Measurements from ENCODE around the gene TMEM255A. TPM values are rescaled to one million over a fixed set of nuclear protein-coding genes. Genes with fewer than 3 reads are reported as not detected.

TMEM255A gene
- total RNA-seq, 1 experiment from 2014 or later: 0.31 TPM

DNA sequence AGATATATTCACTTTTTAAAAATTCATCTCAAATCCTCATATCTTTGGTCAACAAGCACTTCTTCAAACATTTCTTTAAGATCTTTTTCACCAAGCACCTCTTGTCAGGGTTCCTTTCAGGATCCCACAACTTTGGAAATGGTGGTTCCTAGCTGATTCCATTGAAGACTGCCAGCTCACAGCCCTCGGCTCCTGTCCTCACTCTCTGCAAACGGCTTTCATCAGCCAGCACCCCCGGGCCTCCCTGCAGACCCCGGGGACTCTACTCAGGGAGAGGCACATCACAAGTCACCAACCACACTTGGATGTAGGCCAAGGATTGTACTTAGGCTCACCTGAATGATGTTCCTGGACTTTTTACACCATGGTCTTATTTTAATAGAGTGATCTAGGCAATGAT, 40.7 kb downstream of the TMEM255A start:
- no TSS peak for BruUV-seq (replicated peaks)
- no peak overlapping the region for H3K4me3 ChIP-seq (ENCODE audit: low read depth in 2 of 2, low read length in 2 of 2)
- peaks cover 11% of the 10 kb centered on the region for H3K27me3 ChIP-seq (ENCODE audit: control insufficient read depth, insufficient read depth, low read length)
- in situ Hi-C loops (cut with HindIII; ENCODE audit: low pct_unique_long_range_greater_than_20kb, low sequenced_read_pairs) (no loop called here), intact Hi-C loops (cut with micrococcal nuclease; ENCODE audit: unreplicated experiment) (no loop called here)
- ChIA-PET POLR2A (interaction anchor here (0.6 kb wide), 1 partner anchor 42 kb away, joined by 6 read pairs; no protein-coding TSS in a partner anchor), CTCF (interaction anchor here (0.6 kb wide), 1 partner anchor 13 kb away, joined by 8 read pairs; no protein-coding TSS in a partner anchor)
- ATAC-seq (no peak), DNase-seq (ENCODE audit: low read depth, low spot score) (no peak)
- TF ChIP-seq, protein P1, sequence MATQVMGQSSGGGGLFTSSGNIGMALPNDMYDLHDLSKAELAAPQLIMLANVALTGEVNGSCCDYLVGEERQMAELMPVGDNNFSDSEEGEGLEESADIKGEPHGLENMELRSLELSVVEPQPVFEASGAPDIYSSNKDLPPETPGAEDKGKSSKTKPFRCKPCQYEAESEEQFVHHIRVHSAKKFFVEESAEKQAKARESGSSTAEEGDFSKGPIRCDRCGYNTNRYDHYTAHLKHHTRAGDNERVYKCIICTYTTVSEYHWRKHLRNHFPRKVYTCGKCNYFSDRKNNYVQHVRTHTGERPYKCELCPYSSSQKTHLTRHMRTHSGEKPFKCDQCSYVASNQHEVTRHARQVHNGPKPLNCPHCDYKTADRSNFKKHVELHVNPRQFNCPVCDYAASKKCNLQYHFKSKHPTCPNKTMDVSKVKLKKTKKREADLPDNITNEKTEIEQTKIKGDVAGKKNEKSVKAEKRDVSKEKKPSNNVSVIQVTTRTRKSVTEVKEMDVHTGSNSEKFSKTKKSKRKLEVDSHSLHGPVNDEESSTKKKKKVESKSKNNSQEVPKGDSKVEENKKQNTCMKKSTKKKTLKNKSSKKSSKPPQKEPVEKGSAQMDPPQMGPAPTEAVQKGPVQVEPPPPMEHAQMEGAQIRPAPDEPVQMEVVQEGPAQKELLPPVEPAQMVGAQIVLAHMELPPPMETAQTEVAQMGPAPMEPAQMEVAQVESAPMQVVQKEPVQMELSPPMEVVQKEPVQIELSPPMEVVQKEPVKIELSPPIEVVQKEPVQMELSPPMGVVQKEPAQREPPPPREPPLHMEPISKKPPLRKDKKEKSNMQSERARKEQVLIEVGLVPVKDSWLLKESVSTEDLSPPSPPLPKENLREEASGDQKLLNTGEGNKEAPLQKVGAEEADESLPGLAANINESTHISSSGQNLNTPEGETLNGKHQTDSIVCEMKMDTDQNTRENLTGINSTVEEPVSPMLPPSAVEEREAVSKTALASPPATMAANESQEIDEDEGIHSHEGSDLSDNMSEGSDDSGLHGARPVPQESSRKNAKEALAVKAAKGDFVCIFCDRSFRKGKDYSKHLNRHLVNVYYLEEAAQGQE (IDR thresholded peaks at IDR 0.05; ENCODE audit: insufficient read depth in 1 of 2, low read depth in 2 of 2, low read length in 1 of 2): no peak
- no peak for TF ChIP-seq POLR2AphosphoS5 (IDR thresholded peaks at IDR 0.05; ENCODE audit: low read depth, low read length)
- H3K9me3 ChIP-seq (ENCODE audit: control insufficient read depth, insufficient read depth, low read depth, low read length): no peaks in the 10 kb centered on the region
- no peaks in the 10 kb centered on the region; the same call in 1 of the 2 replicates for H3K36me3 ChIP-seq (ENCODE audit: control insufficient read depth, insufficient read depth, low read length)
- H3K4me1 ChIP-seq (ENCODE audit: control insufficient read depth, insufficient read depth, low read length): no peaks in the 10 kb centered on the region
- no peak overlapping the region for H3K27ac ChIP-seq (ENCODE audit: low read length)

DNA sequence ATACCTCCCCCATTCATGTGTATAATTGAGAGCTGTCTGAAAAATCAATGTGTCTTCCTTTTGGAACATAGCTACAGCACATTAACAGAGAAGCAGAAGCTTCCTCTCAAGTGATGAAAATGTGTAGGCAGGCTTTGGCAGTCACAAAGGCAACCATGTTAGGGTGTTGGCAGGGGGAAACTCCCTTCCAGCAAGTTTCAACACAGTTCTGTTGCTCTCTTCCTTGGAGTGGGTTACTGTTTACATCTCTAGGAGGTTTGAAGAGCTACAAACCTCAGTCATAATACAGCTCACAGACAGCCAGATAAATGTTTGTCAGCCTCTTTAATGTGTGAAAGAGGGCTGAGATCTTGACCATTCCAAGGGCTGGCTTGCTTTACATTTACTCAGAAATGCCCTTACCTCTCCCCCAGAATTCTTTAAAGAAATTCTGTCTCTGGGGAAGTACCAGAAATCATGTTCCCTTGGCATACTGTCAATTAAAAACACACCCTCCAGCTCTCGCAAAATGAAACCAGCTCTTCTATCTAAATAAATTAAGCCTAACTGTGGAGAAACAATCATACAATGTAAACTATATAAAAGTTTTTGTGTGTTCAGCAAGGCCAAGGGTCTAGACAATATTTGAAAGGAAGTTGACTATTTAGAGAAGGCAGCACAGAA, 41.8 kb downstream of the TMEM255A start:
- H3K27ac ChIP-seq (ENCODE audit: low read length): no peak overlapping the region
- H3K4me1 ChIP-seq (ENCODE audit: control insufficient read depth, insufficient read depth, low read length): no peaks in the 10 kb centered on the region
- H3K4me3 ChIP-seq (ENCODE audit: low read depth in 2 of 2, low read length in 2 of 2): no peak overlapping the region
- H3K36me3 ChIP-seq (ENCODE audit: control insufficient read depth, insufficient read depth, low read length): no peaks in the 10 kb centered on the region; the same call in 1 of the 2 replicates
- TF ChIP-seq SIN3A (IDR thresholded peaks at IDR 0.05; ENCODE audit: borderline replicate concordance, insufficient read depth, low read depth, low read length): no peak
- no peak for TF ChIP-seq POLR2AphosphoS5 (IDR thresholded peaks at IDR 0.05; ENCODE audit: low read depth, low read length)
- TF ChIP-seq, protein P1 (IDR thresholded peaks at IDR 0.05; ENCODE audit: insufficient read depth in 1 of 2, low read depth in 2 of 2, low read length in 1 of 2): no peak
- no peak for TF ChIP-seq TCF7L2 (IDR thresholded peaks at IDR 0.05; ENCODE audit: low read depth, low read length)
- TF ChIP-seq, protein P2, sequence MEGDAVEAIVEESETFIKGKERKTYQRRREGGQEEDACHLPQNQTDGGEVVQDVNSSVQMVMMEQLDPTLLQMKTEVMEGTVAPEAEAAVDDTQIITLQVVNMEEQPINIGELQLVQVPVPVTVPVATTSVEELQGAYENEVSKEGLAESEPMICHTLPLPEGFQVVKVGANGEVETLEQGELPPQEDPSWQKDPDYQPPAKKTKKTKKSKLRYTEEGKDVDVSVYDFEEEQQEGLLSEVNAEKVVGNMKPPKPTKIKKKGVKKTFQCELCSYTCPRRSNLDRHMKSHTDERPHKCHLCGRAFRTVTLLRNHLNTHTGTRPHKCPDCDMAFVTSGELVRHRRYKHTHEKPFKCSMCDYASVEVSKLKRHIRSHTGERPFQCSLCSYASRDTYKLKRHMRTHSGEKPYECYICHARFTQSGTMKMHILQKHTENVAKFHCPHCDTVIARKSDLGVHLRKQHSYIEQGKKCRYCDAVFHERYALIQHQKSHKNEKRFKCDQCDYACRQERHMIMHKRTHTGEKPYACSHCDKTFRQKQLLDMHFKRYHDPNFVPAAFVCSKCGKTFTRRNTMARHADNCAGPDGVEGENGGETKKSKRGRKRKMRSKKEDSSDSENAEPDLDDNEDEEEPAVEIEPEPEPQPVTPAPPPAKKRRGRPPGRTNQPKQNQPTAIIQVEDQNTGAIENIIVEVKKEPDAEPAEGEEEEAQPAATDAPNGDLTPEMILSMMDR (IDR thresholded peaks at IDR 0.05): no peak
- ATAC-seq (no peak), DNase-seq (ENCODE audit: low read depth, low spot score) (no peak)
- CTCF ChIA-PET: no interaction called here
- in situ Hi-C loops (cut with HindIII; ENCODE audit: low pct_unique_long_range_greater_than_20kb, low sequenced_read_pairs) (no loop called here), intact Hi-C loops (cut with micrococcal nuclease; ENCODE audit: unreplicated experiment) (no loop called here)
- BruUV-seq (replicated peaks): no TSS peak
- POLR2A ChIA-PET: no interaction called here
- no peaks in the 10 kb centered on the region for H3K9me3 ChIP-seq (ENCODE audit: control insufficient read depth, insufficient read depth, low read depth, low read length)
- H3K27me3 ChIP-seq (ENCODE audit: control insufficient read depth, insufficient read depth, low read length): peaks cover 11% of the 10 kb centered on the region

Measured in Panc1 (cell line).